Measurements from ENCODE around the gene TRIM34. TPM values are rescaled to one million over a fixed set of nuclear protein-coding genes. Genes with fewer than 3 reads are reported as not detected.

Gene TRIM34
- total and polyA plus RNA-seq, 7 experiments from 2014 or later: 5.8 to 14.2 (median 10.8) TPM

- ChIA-PET POLR2A (no interaction called here), CTCF (no interaction called here)
- DNase-seq: no peak
- Mint-ChIP-seq H3K27me3 (no peaks in the 10 kb centered on the region), H3K4me3 (peak overlapping the region; percentile 81 to 96 (median 91)), H3K27ac (peak overlapping the region in 8 of 9 donors; percentile 90 to 96 (median 95)), H3K36me3 (peaks cover 0 to 32% (median 25%) of the 10 kb centered on the region in 5 donors), H3K9me3 (peaks cover 0 to 7% (median 0%) of the 10 kb centered on the region in 11 donors), H3K4me1 (peaks cover 38 to 66% (median 62%) of the 10 kb centered on the region in 7 donors)
- Histone ChIP-seq H3K4me3 (ENCODE audit: low read length) (no peak overlapping the region), H3K36me3 (ENCODE audit: control insufficient read depth in 2 of 3, insufficient read depth in 3 of 3, low read length in 3 of 3) (peaks cover 0 to 2% (median 0%) of the 10 kb centered on the region in 3 experiments), H3K9me3 (ENCODE audit: control insufficient read depth in 2 of 3, low read length in 3 of 3) (no peaks in the 10 kb centered on the region), H3K4me1 (ENCODE audit: control insufficient read depth in 2 of 2, insufficient read depth in 2 of 2, low read length in 2 of 2) (peaks cover 17 to 18% of the 10 kb centered on the region in 2 donors), H3K27ac (ENCODE audit: low read depth, low read length) (peak overlapping the region; percentile 14), H3K27me3 (ENCODE audit: control insufficient read depth in 2 of 2, insufficient read depth in 2 of 2, low read length in 2 of 2) (no peaks in the 10 kb centered on the region)
- intact Hi-C loops (cut with micrococcal nuclease): loop anchor here (5.0 to 10.0 kb wide), 4 partner anchors 86 to 1231 kb away; partner anchors contain the start of genes TPP1 (in 1 of the 2), TRIM21 (in 1 of the 2) and TRIM68 (in 1 of the 2)
- no peak for ATAC-seq
Observed at GRCh38 chr11:5626196-5626595, 1.4 kb downstream of the TRIM34 start.

- H3K4me3 ChIP-seq (ENCODE audit: low read length): no peak overlapping the region
- ChIA-PET POLR2A (no interaction called here), CTCF (no interaction called here)
- H3K9me3 Mint-ChIP-seq: peaks cover 0 to 7% (median 0%) of the 10 kb centered on the region in 11 donors
- H3K9me3 ChIP-seq (ENCODE audit: control insufficient read depth in 2 of 3, low read length in 3 of 3): no peaks in the 10 kb centered on the region
- ATAC-seq: no peak
- H3K27ac ChIP-seq (ENCODE audit: low read depth, low read length): no peak overlapping the region
- no peaks in the 10 kb centered on the region for H3K27me3 ChIP-seq (ENCODE audit: control insufficient read depth in 2 of 2, insufficient read depth in 2 of 2, low read length in 2 of 2)
- H3K27ac Mint-ChIP-seq: no peak overlapping the region
- peaks cover 24 to 58% (median 51%) of the 10 kb centered on the region in 7 donors for H3K4me1 Mint-ChIP-seq
- no peaks in the 10 kb centered on the region for H3K27me3 Mint-ChIP-seq
- peaks cover 23 to 71% (median 57%) of the 10 kb centered on the region in 5 donors for H3K36me3 Mint-ChIP-seq
- no peak overlapping the region for H3K4me3 Mint-ChIP-seq
- peaks cover 0 to 12% of the 10 kb centered on the region in 2 donors for H3K4me1 ChIP-seq (ENCODE audit: control insufficient read depth in 2 of 2, insufficient read depth in 2 of 2, low read length in 2 of 2)
- intact Hi-C loops (cut with micrococcal nuclease): loop anchor here in 1 of 2 donors (2.0 kb wide), 1 partner anchor 13 kb away; no protein-coding TSS in a partner anchor
- DNase-seq: no peak
- peaks cover 0 to 26% (median 0%) of the 10 kb centered on the region in 3 experiments for H3K36me3 ChIP-seq (ENCODE audit: control insufficient read depth in 2 of 3, insufficient read depth in 3 of 3, low read length in 3 of 3)
Observed at GRCh38 chr11:5631417-5631816, 6.6 kb downstream of the TRIM34 start.

GRCh38 chr11:5631969-5632635 is 7.3 kb downstream of the TRIM34 start:
- H3K4me3 ChIP-seq (ENCODE audit: low read length): no peak overlapping the region
- Mint-ChIP-seq H3K36me3 (peaks cover 23 to 77% (median 62%) of the 10 kb centered on the region in 5 donors), H3K27ac (peak overlapping the region in 1 of 9 donors; percentile 36), H3K4me1 (peaks cover 17 to 51% (median 44%) of the 10 kb centered on the region in 7 donors), H3K9me3 (peaks cover 0 to 4% (median 0%) of the 10 kb centered on the region in 11 donors), H3K27me3 (no peaks in the 10 kb centered on the region), H3K4me3 (no peak overlapping the region)
- POLR2A ChIA-PET: no interaction called here
- H3K9me3 ChIP-seq (ENCODE audit: control insufficient read depth in 2 of 3, low read length in 3 of 3): no peaks in the 10 kb centered on the region
- ATAC-seq: no peak
- no peak overlapping the region for H3K27ac ChIP-seq (ENCODE audit: low read depth, low read length)
- DNase-seq: no peak
- H3K4me1 ChIP-seq (ENCODE audit: control insufficient read depth in 2 of 2, insufficient read depth in 2 of 2, low read length in 2 of 2): peaks cover 0 to 7% of the 10 kb centered on the region in 2 donors
- intact Hi-C loops (cut with micrococcal nuclease): loop anchor here in 1 of 2 donors (2.0 kb wide), 1 partner anchor 13 kb away; no protein-coding TSS in a partner anchor
- H3K36me3 ChIP-seq (ENCODE audit: control insufficient read depth in 2 of 3, insufficient read depth in 3 of 3, low read length in 3 of 3): peaks cover 0 to 26% (median 0%) of the 10 kb centered on the region in 3 experiments
- H3K27me3 ChIP-seq (ENCODE audit: control insufficient read depth in 2 of 2, insufficient read depth in 2 of 2, low read length in 2 of 2): no peaks in the 10 kb centered on the region
- CTCF ChIA-PET: no interaction called here

GRCh38 chr11:5639953-5640352 is 15.2 kb downstream of the TRIM34 start:
- H3K27ac ChIP-seq (ENCODE audit: low read depth, low read length): no peak overlapping the region
- peaks cover 0 to 37% (median 7%) of the 10 kb centered on the region in 3 experiments for H3K36me3 ChIP-seq (ENCODE audit: control insufficient read depth in 2 of 3, insufficient read depth in 3 of 3, low read length in 3 of 3)
- CTCF ChIA-PET: no interaction called here
- peaks cover 0 to 10% (median 5%) of the 10 kb centered on the region in 7 donors for H3K4me1 Mint-ChIP-seq
- no peaks in the 10 kb centered on the region for H3K4me1 ChIP-seq (ENCODE audit: control insufficient read depth in 2 of 2, insufficient read depth in 2 of 2, low read length in 2 of 2)
- POLR2A ChIA-PET: no interaction called here
- H3K4me3 Mint-ChIP-seq: no peak overlapping the region
- DNase-seq (no peak), ATAC-seq (no peak)
- H3K27me3 Mint-ChIP-seq: no peaks in the 10 kb centered on the region
- H3K27me3 ChIP-seq (ENCODE audit: control insufficient read depth in 2 of 2, insufficient read depth in 2 of 2, low read length in 2 of 2): no peaks in the 10 kb centered on the region
- no peak overlapping the region for H3K27ac Mint-ChIP-seq
- H3K9me3 Mint-ChIP-seq: no peaks in the 10 kb centered on the region
- H3K36me3 Mint-ChIP-seq: peaks cover 15 to 88% (median 74%) of the 10 kb centered on the region in 5 donors
- H3K4me3 ChIP-seq (ENCODE audit: low read length): no peak overlapping the region
- no peaks in the 10 kb centered on the region for H3K9me3 ChIP-seq (ENCODE audit: control insufficient read depth in 2 of 3, low read length in 3 of 3)
- intact Hi-C loops (cut with micrococcal nuclease): no loop called here

- intact Hi-C loops (cut with micrococcal nuclease): no loop called here
- POLR2A ChIA-PET: no interaction called here
- Histone ChIP-seq H3K4me3 (ENCODE audit: low read length) (no peak overlapping the region), H3K36me3 (ENCODE audit: control insufficient read depth in 2 of 3, insufficient read depth in 3 of 3, low read length in 3 of 3) (peaks cover 0 to 21% (median 7%) of the 10 kb centered on the region in 3 experiments), H3K9me3 (ENCODE audit: control insufficient read depth in 2 of 3, low read length in 3 of 3) (no peaks in the 10 kb centered on the region), H3K27ac (ENCODE audit: low read depth, low read length) (no peak overlapping the region), H3K27me3 (ENCODE audit: control insufficient read depth in 2 of 2, insufficient read depth in 2 of 2, low read length in 2 of 2) (no peaks in the 10 kb centered on the region), H3K4me1 (ENCODE audit: control insufficient read depth in 2 of 2, insufficient read depth in 2 of 2, low read length in 2 of 2) (no peaks in the 10 kb centered on the region)
- DNase-seq (no peak), ATAC-seq (no peak)
- Mint-ChIP-seq H3K9me3 (no peaks in the 10 kb centered on the region), H3K4me1 (peaks cover 0 to 6% (median 0%) of the 10 kb centered on the region in 7 donors), H3K27ac (no peak overlapping the region), H3K36me3 (peaks cover 9 to 58% (median 43%) of the 10 kb centered on the region in 5 donors), H3K27me3 (no peaks in the 10 kb centered on the region), H3K4me3 (no peak overlapping the region)
- CTCF ChIA-PET: no interaction called here
Observed at GRCh38 chr11:5643585-5643984, 18.8 kb downstream of the TRIM34 start.

GRCh38 chr11:5646139-5646538 is 21.3 kb downstream of the TRIM34 start:
- intact Hi-C loops (cut with micrococcal nuclease): no loop called here
- Histone ChIP-seq H3K4me3 (ENCODE audit: low read length) (no peak overlapping the region), H3K4me1 (ENCODE audit: control insufficient read depth in 2 of 2, insufficient read depth in 2 of 2, low read length in 2 of 2) (no peaks in the 10 kb centered on the region), H3K27ac (ENCODE audit: low read depth, low read length) (no peak overlapping the region), H3K27me3 (ENCODE audit: control insufficient read depth in 2 of 2, insufficient read depth in 2 of 2, low read length in 2 of 2) (no peaks in the 10 kb centered on the region), H3K36me3 (ENCODE audit: control insufficient read depth in 2 of 3, insufficient read depth in 3 of 3, low read length in 3 of 3) (peaks cover 0 to 20% (median 7%) of the 10 kb centered on the region in 3 experiments), H3K9me3 (ENCODE audit: control insufficient read depth in 2 of 3, low read length in 3 of 3) (no peaks in the 10 kb centered on the region)
- Mint-ChIP-seq H3K27ac (no peak overlapping the region), H3K27me3 (no peaks in the 10 kb centered on the region), H3K36me3 (peaks cover 8 to 44% (median 32%) of the 10 kb centered on the region in 5 donors), H3K9me3 (no peaks in the 10 kb centered on the region), H3K4me1 (peaks cover 0 to 6% (median 0%) of the 10 kb centered on the region in 7 donors), H3K4me3 (no peak overlapping the region)
- DNase-seq (no peak), ATAC-seq (no peak)
- POLR2A ChIA-PET: no interaction called here
- CTCF ChIA-PET: no interaction called here

Data from naive thymus-derived CD4-positive, alpha-beta T cell (primary cell).